HK-2 (cell line): ENCODE results near the gene KIF11.
A peak's percentile ranks its signal among the peaks of the same experiment; 100 is the strongest.
"Not testable (repeated sequence)": the region's sequence is repeated elsewhere in the genome, so short reads cannot be mapped to it uniquely, and the experiment has no call there.

Source experiments
- DNase-seq: peaks from one replicate; pipeline ENCODE4 v3.0.0-alpha.2; 2018; ENCODE audit not compliant: unreplicated experiment

The KIF11 gene

GRCh38 chr10:92590623-92591549, 2.0 kb upstream of the KIF11 start:
- DNase-seq, result peak; percentile 59

GRCh38 chr10:92591550-92592022, 1.3 kb upstream of the KIF11 start:
- peak; percentile 95 for DNase-seq

- no peak for DNase-seq
Measured at GRCh38 chr10:92593619-92594588, 974 bp downstream of the KIF11 start.

GRCh38 chr10:92595505-92595904, 2.6 kb downstream of the KIF11 start:
- no peak for DNase-seq

- DNase-seq, result no peak
Measured at GRCh38 chr10:92598321-92598720, 5.4 kb downstream of the KIF11 start.

- no peak for DNase-seq
Measured at GRCh38 chr10:92604841-92605240, 11.9 kb downstream of the KIF11 start.

- no peak for DNase-seq
Measured at GRCh38 chr10:92615515-92615914, 22.6 kb downstream of the KIF11 start.

- DNase-seq, result no peak
Measured at GRCh38 chr10:92619368-92619767, 26.4 kb downstream of the KIF11 start.

- no peak for DNase-seq
Measured at GRCh38 chr10:92627845-92628480, 35.0 kb downstream of the KIF11 start.

- no peak for DNase-seq
Measured at GRCh38 chr10:92629945-92630344, 37.0 kb downstream of the KIF11 start.

GRCh38 chr10:92638037-92638436, 45.1 kb downstream of the KIF11 start:
- DNase-seq, result no peak

GRCh38 chr10:92640107-92640506, 47.2 kb downstream of the KIF11 start:
- no peak for DNase-seq

- no peak for DNase-seq
Measured at GRCh38 chr10:92641492-92641891, 48.6 kb downstream of the KIF11 start.

GRCh38 chr10:92644921-92645320, 52.0 kb downstream of the KIF11 start:
- no peak for DNase-seq

GRCh38 chr10:92650864-92651263, 57.9 kb downstream of the KIF11 start:
- not testable (repeated sequence) for DNase-seq

GRCh38 chr10:92655426-92655825, 62.5 kb downstream of the KIF11 start:
- no peak for DNase-seq

- no peak for DNase-seq
Measured at GRCh38 chr10:92656266-92656961, 63.5 kb downstream of the KIF11 start.

GRCh38 chr10:92657024-92657423, 64.1 kb downstream of the KIF11 start:
- DNase-seq, result no peak

- no peak for DNase-seq
Measured at GRCh38 chr10:92662848-92663247, 69.9 kb downstream of the KIF11 start.

GRCh38 chr10:92664322-92664721, 71.4 kb downstream of the KIF11 start:
- no peak for DNase-seq

- DNase-seq, result no peak
Measured at GRCh38 chr10:92667078-92667477, 74.1 kb downstream of the KIF11 start.
